Erythroblast (primary cell): Measurements from ENCODE around the gene SHTN1.

ENCODE experiments used
- GATA1 ChIP-seq: IDR thresholded peaks from 2 replicates; pipeline ENCODE4 v1.6.1; 2011; ENCODE audit warnings: low read depth, mild to moderate bottlenecking, control low read depth, low read length, moderate library complexity
- POLR2A ChIP-seq: IDR thresholded peaks from 2 replicates; pipeline ENCODE4 v1.6.1; 2011; ENCODE audit warnings: mild to moderate bottlenecking, low read length

DNA sequence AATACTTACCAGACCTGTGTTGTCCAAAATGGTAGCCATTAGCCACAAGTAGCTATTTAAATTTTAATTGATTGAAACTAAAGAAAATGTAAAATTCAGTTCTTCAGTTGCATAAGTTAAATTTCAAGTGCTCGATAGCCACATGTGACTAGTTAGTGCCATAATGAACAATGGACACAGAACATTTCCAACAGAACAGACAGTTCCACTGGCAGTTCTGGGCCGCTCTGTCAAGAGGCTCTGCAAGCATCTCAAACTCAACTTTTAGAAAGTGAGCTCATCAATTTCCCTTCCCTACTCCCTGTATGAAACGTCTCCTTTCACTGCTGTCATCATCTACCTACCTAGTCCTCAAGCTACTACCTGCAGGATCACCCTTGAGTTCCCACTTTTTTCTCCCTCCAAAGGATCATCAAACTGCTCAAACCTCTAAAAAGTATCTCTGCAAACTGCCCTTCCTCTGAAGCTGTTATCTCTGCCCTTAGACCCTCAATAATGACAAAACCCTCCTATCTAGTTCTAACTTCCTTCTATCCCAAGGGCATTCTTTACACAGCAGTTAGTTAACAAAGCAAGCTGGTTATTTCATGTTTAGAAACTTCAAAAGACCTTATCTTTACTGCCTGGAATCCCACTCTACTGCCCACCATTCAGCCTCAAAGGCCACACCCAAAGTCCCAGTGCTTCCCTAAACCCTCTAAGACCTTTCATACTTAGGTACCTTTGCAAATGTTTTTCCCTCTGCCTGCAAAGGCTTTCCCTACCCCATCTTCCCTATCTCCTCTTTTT is 20.6 kb downstream of the SHTN1 start:
- TF ChIP-seq POLR2A (no peak), GATA1 (no peak)
